DND-41 (cell line): ENCODE measurements around the gene NXN.

Experiments
- CTCF ChIP-seq: IDR thresholded peaks from 2 replicates; pipeline ENCODE4 v1.5.1; 2012; ENCODE audit warnings: borderline replicate concordance, low read length, moderate library complexity, mild to moderate bottlenecking; ENCODE audit not compliant: poor library complexity, severe bottlenecking; ENCODE audit errors: extremely low read depth
- EZH2 ChIP-seq: IDR thresholded peaks from 3 replicates; pipeline ENCODE4 v1.6.1; 2012; ENCODE audit warnings: borderline replicate concordance, low read depth, mild to moderate bottlenecking, moderate library complexity, low read length, inconsistent platforms; ENCODE audit not compliant: severe bottlenecking

GRCh38 chr17:1004769-1005295 is 25.3 kb upstream of the NXN start:
- TF ChIP-seq CTCF (no peak), EZH2 (no peak)
